ENCODE results near the gene SCYGR8. TPM values are rescaled to one million over a fixed set of nuclear protein-coding genes. Genes with fewer than 3 reads are reported as not detected.

Gene SCYGR8, protein sequence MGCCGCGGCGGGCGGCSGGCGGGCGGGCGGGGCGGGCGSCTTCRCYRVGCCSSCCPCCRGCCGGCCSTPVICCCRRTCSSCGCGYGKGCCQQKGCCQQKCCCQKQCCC
- not detected for total RNA-seq

DNA sequence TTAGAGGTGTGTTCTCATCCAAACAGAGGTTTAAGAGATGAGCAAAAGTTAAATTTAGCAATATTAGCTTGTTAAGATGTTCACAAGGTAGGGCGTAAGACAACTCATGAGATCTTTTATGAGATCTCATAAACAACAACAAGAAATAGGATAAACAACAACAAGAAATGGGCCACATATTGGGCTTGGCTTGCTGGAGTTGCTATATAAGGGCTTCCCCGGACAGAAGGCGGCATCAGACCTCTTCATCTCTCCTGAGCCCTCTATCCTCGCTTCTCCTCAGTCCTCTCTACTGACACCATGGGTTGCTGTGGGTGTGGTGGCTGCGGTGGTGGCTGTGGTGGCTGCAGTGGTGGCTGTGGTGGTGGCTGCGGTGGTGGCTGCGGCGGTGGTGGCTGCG lies at the start of gene SCYGR8:
SCYGR8 (plus strand) TSS at position 301 of the 400 bp plus-strand sequence; CDS start at position 301, 0 bp downstream.
- Histone ChIP-seq H3K36me3 (no peaks in the 10 kb centered on the region), H3K27me3 (no peaks in the 10 kb centered on the region), H3K4me1 (no peaks in the 10 kb centered on the region), H3K4me3 (no peak within 1 kb of the TSS), H3K9me3 (no peaks in the 10 kb centered on the region), H3K27ac (no peak within 1 kb of the TSS)
- no peak for DNase-seq (ENCODE audit: low spot score)
- TF ChIP-seq, protein P1, sequence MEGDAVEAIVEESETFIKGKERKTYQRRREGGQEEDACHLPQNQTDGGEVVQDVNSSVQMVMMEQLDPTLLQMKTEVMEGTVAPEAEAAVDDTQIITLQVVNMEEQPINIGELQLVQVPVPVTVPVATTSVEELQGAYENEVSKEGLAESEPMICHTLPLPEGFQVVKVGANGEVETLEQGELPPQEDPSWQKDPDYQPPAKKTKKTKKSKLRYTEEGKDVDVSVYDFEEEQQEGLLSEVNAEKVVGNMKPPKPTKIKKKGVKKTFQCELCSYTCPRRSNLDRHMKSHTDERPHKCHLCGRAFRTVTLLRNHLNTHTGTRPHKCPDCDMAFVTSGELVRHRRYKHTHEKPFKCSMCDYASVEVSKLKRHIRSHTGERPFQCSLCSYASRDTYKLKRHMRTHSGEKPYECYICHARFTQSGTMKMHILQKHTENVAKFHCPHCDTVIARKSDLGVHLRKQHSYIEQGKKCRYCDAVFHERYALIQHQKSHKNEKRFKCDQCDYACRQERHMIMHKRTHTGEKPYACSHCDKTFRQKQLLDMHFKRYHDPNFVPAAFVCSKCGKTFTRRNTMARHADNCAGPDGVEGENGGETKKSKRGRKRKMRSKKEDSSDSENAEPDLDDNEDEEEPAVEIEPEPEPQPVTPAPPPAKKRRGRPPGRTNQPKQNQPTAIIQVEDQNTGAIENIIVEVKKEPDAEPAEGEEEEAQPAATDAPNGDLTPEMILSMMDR (IDR thresholded peaks at IDR 0.05), result no peak

DNA sequence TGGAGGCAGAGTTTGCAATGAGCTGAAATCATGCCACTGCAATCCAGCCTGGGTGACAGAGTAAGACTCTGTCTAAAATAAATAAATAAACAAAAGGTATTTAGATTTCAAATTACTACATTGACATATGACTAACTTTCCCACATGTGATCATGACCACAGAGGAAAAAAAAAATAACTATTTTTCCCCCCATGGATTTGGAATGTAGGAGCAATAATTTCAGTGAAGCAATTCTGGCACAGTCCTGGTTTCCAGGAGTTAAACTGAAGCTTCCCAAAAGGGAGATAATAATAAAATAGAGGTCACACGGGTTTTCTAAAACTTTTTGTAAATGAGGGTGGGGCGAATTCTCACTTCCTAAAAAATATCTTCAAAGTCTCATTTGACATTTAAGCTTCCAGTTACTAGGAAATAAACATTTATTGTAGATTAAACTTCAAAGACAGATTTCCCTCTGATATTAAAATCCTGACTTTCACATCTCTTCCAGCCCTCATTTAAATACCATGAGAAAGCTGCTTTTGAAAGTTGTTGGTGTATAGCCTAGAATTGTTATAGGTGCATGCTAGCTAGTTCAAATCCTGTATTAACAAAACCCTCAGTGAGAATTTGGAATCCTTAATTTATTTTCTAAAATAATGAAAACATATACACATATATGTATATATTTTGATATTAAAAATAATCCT lies 48.6 kb upstream of the SCYGR8 start:
- Histone ChIP-seq H3K4me1 (no peaks in the 10 kb centered on the region), H3K9me3 (no peaks in the 10 kb centered on the region), H3K36me3 (no peaks in the 10 kb centered on the region), H3K27ac (no peak overlapping the region), H3K4me3 (no peak overlapping the region), H3K27me3 (no peaks in the 10 kb centered on the region)
- no peak for DNase-seq (ENCODE audit: low spot score)
- TF ChIP-seq, protein P1 (IDR thresholded peaks at IDR 0.05), result no peak

DNA sequence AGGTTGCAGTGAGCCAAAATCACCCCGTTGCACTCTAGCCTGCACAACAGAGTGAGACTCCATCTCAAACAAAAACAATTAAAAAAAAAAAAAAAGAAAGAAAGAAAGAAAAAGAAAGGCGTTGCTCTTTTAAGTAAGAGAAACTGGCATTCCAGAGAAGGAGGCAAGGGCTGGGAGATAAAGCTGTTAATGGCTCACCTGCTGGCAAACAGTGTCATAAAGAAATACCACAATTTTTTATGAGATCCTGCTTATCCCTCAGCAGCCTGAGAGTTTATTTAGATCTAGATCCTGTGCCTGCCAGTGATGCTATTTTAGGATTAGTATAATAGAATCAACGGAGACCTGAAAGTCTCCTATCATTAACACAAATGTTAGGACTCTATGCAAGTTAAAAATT lies 44.1 kb upstream of the SCYGR8 start:
- no peaks in the 10 kb centered on the region for H3K27me3 ChIP-seq
- no peak overlapping the region for H3K4me3 ChIP-seq
- DNase-seq (ENCODE audit: low spot score), result no peak
- H3K4me1 ChIP-seq, result no peaks in the 10 kb centered on the region
- no peaks in the 10 kb centered on the region for H3K36me3 ChIP-seq
- no peaks in the 10 kb centered on the region for H3K9me3 ChIP-seq
- TF ChIP-seq, protein P1 (IDR thresholded peaks at IDR 0.05), result no peak
- H3K27ac ChIP-seq, result no peak overlapping the region

DNA sequence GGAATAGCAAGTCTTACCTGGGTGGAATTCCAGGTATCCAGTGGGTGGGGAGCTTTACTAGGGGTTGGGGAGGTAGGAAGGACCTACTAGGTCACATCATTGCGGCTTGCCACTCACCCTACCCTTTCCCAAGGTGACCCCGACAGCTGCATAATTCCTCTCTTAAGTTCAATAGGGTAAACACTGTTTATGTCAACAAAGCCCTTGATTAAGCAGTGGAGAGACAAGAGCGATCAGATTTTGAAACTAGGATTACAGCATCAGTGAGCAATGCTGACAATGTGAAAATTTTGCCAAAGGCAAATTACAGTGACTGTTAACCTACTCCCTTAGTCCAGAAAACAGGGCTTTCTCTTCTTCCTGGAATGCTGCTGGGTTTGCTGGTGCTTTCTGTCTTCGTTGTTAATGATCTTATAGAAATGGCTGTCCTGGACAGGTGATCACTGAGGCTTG lies 42.4 kb upstream of the SCYGR8 start:
- DNase-seq (ENCODE audit: low spot score), result no peak
- TF ChIP-seq, protein P1 (IDR thresholded peaks at IDR 0.05), result no peak
- Histone ChIP-seq H3K4me3 (no peak overlapping the region), H3K27me3 (no peaks in the 10 kb centered on the region), H3K4me1 (no peaks in the 10 kb centered on the region), H3K9me3 (no peaks in the 10 kb centered on the region), H3K27ac (no peak overlapping the region), H3K36me3 (no peaks in the 10 kb centered on the region)

DNA sequence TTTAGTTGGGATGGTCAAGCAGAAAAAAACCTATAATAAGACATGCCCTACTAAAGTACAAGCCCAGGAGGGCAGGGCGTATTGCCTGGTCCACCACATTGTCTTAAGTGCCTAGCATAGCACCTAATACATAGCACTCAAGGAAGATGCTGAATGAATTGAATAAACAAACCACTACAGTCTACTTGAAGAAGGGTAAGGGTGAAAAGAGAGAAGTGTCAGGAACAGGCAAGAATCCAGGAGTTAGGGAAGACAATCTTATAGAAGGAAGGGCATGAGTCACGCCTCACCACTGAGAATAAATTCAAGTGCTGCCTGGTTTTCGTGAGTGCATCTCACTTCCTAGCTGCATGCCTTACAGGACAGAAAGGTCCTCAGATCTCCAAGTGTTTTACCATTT lies 41.7 kb upstream of the SCYGR8 start:
- Histone ChIP-seq H3K36me3 (no peaks in the 10 kb centered on the region), H3K9me3 (no peaks in the 10 kb centered on the region), H3K4me1 (no peaks in the 10 kb centered on the region), H3K27ac (no peak overlapping the region), H3K27me3 (no peaks in the 10 kb centered on the region), H3K4me3 (no peak overlapping the region)
- no peak for DNase-seq (ENCODE audit: low spot score)
- TF ChIP-seq, protein P1 (IDR thresholded peaks at IDR 0.05), result no peak

All from right atrium auricular region (tissue), 2 donors.